Measurements from ENCODE around the gene BPIFB4. TPM values are rescaled to one million over a fixed set of nuclear protein-coding genes. Genes with fewer than 3 reads are reported as not detected.

The BPIFB4 gene
- not detected in 2 replicates for polyA plus RNA-seq (2012; rRNA removed)
- not detected in 2 replicates for polyA plus RNA-seq (2012; cell fraction: cytosol; rRNA removed)
- not detected in 2 replicates for polyA plus RNA-seq (2012; cell fraction: nucleus; rRNA removed)

DNA sequence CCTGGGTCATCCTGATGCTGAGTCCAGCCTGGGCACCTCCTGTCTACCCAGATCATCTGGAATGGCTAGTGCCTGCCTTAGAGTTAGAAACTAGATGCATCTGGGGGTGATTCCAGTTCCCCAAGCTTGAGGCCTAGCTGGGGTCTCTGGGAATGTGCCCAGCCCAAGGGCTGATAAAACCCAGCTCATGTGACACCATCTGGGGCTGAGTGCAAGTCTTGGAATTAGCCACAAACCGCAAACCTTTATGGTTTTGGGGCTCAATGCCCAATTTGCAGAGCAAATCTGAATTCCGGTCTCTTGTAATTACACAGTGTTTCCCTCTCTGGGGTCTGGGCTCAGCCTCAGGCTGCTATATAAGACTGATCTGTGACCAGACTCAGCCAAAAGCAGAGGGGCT, at the start of gene BPIFB4:
Gene BPIFB4 (plus strand): TSS at position 385 of the 400 bp plus-strand sequence. CDS start 1,884 bp downstream, outside the sequence.
- H3K4me2 ChIP-seq: no peak within 1 kb of the TSS
- H4K20me1 ChIP-seq (ENCODE audit: insufficient read depth): no peaks in the 10 kb centered on the region
- H3K9me3 ChIP-seq: no peaks in the 10 kb centered on the region
- H3K36me3 ChIP-seq (replicated peaks in 1 of 2; ENCODE audit: control insufficient read depth in 1 of 2, insufficient read depth in 2 of 2, low read length in 1 of 2): no peaks in the 10 kb centered on the region
- H3F3A ChIP-seq (replicated peaks; ENCODE audit: insufficient read depth): no peaks in the 10 kb centered on the region
- peaks cover 2% of the 10 kb centered on the region; the same call in 1 of the 2 replicates for H3K27me3 ChIP-seq (ENCODE audit: insufficient read depth)
- CTCF ChIA-PET: interaction anchor here (0.7 to 1.7 kb wide), 2 partner anchors 11 to 17 kb away, joined by 3 to 5 read pairs; no protein-coding TSS in a partner anchor
- no peak within 1 kb of the TSS for H2AFZ ChIP-seq (ENCODE audit: low read depth)
- no peaks in the 10 kb centered on the region for H3K79me2 ChIP-seq (ENCODE audit: insufficient read depth)
- no peak for DNase-seq
- TF ChIP-seq RCOR1 (IDR thresholded peaks at IDR 0.05; ENCODE audit: low read length): no peak
- TF ChIP-seq, protein P1, sequence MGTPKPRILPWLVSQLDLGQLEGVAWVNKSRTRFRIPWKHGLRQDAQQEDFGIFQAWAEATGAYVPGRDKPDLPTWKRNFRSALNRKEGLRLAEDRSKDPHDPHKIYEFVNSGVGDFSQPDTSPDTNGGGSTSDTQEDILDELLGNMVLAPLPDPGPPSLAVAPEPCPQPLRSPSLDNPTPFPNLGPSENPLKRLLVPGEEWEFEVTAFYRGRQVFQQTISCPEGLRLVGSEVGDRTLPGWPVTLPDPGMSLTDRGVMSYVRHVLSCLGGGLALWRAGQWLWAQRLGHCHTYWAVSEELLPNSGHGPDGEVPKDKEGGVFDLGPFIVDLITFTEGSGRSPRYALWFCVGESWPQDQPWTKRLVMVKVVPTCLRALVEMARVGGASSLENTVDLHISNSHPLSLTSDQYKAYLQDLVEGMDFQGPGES (IDR thresholded peaks at IDR 0.05; ENCODE audit: low read depth, low read length): no peak
- no peak for TF ChIP-seq GATA2 (CRISPR knock-in tag; IDR thresholded peaks at IDR 0.05)
- TF ChIP-seq RAD21 (IDR thresholded peaks at IDR 0.05; ENCODE audit: low read length): no peak
- no peak for TF ChIP-seq ELF1 (IDR thresholded peaks at IDR 0.05)
- TF ChIP-seq TAF1 (IDR thresholded peaks at IDR 0.05; ENCODE audit: borderline replicate concordance, low read depth, low read length): no peak
- TF ChIP-seq EZH2phosphoT487 (IDR thresholded peaks at IDR 0.05; ENCODE audit: borderline replicate concordance, low read depth): no peak
- TF ChIP-seq, protein P2, sequence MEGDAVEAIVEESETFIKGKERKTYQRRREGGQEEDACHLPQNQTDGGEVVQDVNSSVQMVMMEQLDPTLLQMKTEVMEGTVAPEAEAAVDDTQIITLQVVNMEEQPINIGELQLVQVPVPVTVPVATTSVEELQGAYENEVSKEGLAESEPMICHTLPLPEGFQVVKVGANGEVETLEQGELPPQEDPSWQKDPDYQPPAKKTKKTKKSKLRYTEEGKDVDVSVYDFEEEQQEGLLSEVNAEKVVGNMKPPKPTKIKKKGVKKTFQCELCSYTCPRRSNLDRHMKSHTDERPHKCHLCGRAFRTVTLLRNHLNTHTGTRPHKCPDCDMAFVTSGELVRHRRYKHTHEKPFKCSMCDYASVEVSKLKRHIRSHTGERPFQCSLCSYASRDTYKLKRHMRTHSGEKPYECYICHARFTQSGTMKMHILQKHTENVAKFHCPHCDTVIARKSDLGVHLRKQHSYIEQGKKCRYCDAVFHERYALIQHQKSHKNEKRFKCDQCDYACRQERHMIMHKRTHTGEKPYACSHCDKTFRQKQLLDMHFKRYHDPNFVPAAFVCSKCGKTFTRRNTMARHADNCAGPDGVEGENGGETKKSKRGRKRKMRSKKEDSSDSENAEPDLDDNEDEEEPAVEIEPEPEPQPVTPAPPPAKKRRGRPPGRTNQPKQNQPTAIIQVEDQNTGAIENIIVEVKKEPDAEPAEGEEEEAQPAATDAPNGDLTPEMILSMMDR (IDR thresholded peaks at IDR 0.05): no peak
- POLR2A ChIA-PET: no interaction called here
- H3K27ac ChIP-seq (ENCODE audit: low read depth in 2 of 2, low read length in 1 of 2): no peak within 1 kb of the TSS
- no peaks in the 10 kb centered on the region for H3K4me1 ChIP-seq (ENCODE audit: control insufficient read depth in 1 of 2, insufficient read depth in 2 of 2, low read depth in 1 of 2, low read length in 1 of 2)
- no peaks in the 10 kb centered on the region for H3K9me2 ChIP-seq
- 37% methylated on average over 2 of the region's 2 CpGs for WGBS (ENCODE audit: low lambda C conversion rate)
- H3K4me3 ChIP-seq (ENCODE audit: low read depth in 2 of 2, low read length in 1 of 2): no peak within 1 kb of the TSS
- H3K9ac ChIP-seq: no peak within 1 kb of the TSS

DNA sequence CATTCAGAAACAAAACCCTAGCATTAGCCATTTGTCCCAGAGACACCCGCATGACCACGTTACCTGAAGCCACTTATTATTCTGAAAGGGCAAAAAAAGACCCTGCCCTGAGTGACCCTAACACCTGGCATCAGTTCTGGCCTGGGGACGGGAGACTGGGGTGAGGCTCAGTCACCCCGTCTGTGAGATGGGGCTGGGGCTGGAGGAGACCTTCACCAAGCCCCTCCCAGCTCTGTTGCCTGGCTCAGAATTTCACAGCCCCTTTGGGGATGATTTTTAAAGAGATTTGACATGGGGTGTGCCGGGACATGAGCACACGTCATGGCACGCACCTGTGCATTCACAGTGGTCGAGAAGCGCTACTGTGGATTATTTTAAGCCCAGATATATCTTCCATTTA, 49.4 kb upstream of the BPIFB4 start:
- no peaks in the 10 kb centered on the region for H4K20me1 ChIP-seq (ENCODE audit: insufficient read depth)
- no peaks in the 10 kb centered on the region for H3K9me3 ChIP-seq
- no peaks in the 10 kb centered on the region for H3K36me3 ChIP-seq (replicated peaks in 1 of 2; ENCODE audit: control insufficient read depth in 1 of 2, insufficient read depth in 2 of 2, low read length in 1 of 2)
- no peaks in the 10 kb centered on the region for H3K4me1 ChIP-seq (ENCODE audit: control insufficient read depth in 1 of 2, insufficient read depth in 2 of 2, low read depth in 1 of 2, low read length in 1 of 2)
- H3K9ac ChIP-seq: no peak overlapping the region
- no peaks in the 10 kb centered on the region for H3K79me2 ChIP-seq (ENCODE audit: insufficient read depth)
- H3K4me2 ChIP-seq: no peak overlapping the region
- peaks cover 6% of the 10 kb centered on the region; the same call in 1 of the 2 replicates for H3K27me3 ChIP-seq (ENCODE audit: insufficient read depth)
- POLR2A ChIA-PET: no interaction called here
- no peak overlapping the region for H3K27ac ChIP-seq (ENCODE audit: low read depth in 2 of 2, low read length in 1 of 2)
- DNase-seq: no peak
- CTCF ChIA-PET: no interaction called here
- H3K9me2 ChIP-seq: no peaks in the 10 kb centered on the region
- no peaks in the 10 kb centered on the region for H3F3A ChIP-seq (replicated peaks; ENCODE audit: insufficient read depth)
- 3% methylated on average over 4 of the region's 9 CpGs for WGBS (ENCODE audit: low lambda C conversion rate)
- H3K4me3 ChIP-seq (ENCODE audit: low read depth in 2 of 2, low read length in 1 of 2): no peak overlapping the region
- H2AFZ ChIP-seq (ENCODE audit: low read depth): no peak overlapping the region
- TF ChIP-seq FOSL2 (IDR thresholded peaks at IDR 0.05; ENCODE audit: borderline replicate concordance, low read depth): no peak
- TF ChIP-seq EP300 (IDR thresholded peaks at IDR 0.05; ENCODE audit: borderline replicate concordance in 1 of 2, low read depth in 1 of 2, low read length in 1 of 2): no peak
- TF ChIP-seq RXRA (IDR thresholded peaks at IDR 0.05; ENCODE audit: borderline replicate concordance, low read depth): no peak
- TF ChIP-seq SMC3 (IDR thresholded peaks at IDR 0.05; ENCODE audit: low read depth, low read length): no peak
- TF ChIP-seq TCF12 (IDR thresholded peaks at IDR 0.05): no peak
- TF ChIP-seq, protein P3, sequence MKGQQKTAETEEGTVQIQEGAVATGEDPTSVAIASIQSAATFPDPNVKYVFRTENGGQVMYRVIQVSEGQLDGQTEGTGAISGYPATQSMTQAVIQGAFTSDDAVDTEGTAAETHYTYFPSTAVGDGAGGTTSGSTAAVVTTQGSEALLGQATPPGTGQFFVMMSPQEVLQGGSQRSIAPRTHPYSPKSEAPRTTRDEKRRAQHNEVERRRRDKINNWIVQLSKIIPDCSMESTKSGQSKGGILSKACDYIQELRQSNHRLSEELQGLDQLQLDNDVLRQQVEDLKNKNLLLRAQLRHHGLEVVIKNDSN (IDR thresholded peaks at IDR 0.05; ENCODE audit: borderline replicate concordance, low read depth): no peak
- TF ChIP-seq GABPA (IDR thresholded peaks at IDR 0.05; ENCODE audit: low read depth): no peak
- TF ChIP-seq NFIC (IDR thresholded peaks at IDR 0.05; ENCODE audit: borderline replicate concordance): no peak
- TF ChIP-seq RAD21 (IDR thresholded peaks at IDR 0.05; ENCODE audit: low read length): no peak
- no peak for TF ChIP-seq CHD2 (IDR thresholded peaks at IDR 0.05; ENCODE audit: low read length, partially characterized antibody)
- no peak for TF ChIP-seq EZH2phosphoT487 (IDR thresholded peaks at IDR 0.05; ENCODE audit: borderline replicate concordance, low read depth)
- TF ChIP-seq, protein P4, sequence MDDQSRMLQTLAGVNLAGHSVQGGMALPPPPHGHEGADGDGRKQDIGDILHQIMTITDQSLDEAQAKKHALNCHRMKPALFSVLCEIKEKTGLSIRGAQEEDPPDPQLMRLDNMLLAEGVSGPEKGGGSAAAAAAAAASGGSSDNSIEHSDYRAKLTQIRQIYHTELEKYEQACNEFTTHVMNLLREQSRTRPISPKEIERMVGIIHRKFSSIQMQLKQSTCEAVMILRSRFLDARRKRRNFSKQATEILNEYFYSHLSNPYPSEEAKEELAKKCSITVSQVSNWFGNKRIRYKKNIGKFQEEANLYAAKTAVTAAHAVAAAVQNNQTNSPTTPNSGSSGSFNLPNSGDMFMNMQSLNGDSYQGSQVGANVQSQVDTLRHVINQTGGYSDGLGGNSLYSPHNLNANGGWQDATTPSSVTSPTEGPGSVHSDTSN (IDR thresholded peaks at IDR 0.05): no peak
- TF ChIP-seq FOXJ3 (CRISPR knock-in tag; IDR thresholded peaks at IDR 0.05): no peak
- no peak for TF ChIP-seq SIN3A (IDR thresholded peaks at IDR 0.05; ENCODE audit: borderline replicate concordance, low read depth, low read length)
- no peak for TF ChIP-seq TEAD4 (IDR thresholded peaks at IDR 0.05; ENCODE audit: borderline replicate concordance, insufficient read depth)
- TF ChIP-seq, protein P5, sequence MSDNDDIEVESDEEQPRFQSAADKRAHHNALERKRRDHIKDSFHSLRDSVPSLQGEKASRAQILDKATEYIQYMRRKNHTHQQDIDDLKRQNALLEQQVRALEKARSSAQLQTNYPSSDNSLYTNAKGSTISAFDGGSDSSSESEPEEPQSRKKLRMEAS (IDR thresholded peaks at IDR 0.05; ENCODE audit: low read depth): no peak
